Measurements from ENCODE around the gene NFIA. TPM values are rescaled to one million over a fixed set of nuclear protein-coding genes. Genes with fewer than 3 reads are reported as not detected.

NFIA gene
- total and polyA plus RNA-seq, 10 of the 15 experiments (the other 5 are each of a cell fraction or from before 2014, with no cell fraction given): 0.10 to 0.16 TPM; not detected in 8

DNA sequence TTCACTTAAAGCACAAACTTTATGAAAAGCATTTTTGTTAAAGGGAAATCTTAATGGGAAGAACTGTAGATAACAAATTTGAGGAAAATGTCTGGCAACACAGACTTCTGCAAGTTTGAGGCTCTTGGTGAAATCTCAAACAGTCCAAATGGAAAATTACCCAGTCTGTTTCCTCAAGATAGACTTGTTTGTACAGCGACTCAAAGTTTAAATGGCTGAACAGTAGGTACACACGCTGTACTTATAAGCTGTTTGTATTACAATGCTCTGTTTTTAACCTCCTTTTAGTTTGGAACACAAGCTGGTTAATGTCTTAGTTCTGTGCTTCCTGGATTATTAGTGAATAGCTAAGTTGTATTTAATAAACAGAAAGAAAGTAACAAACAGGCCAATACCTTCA is 217.1 kb downstream of the NFIA start:
- intact Hi-C loops (cut with micrococcal nuclease; ENCODE audit: unreplicated experiment): no loop called here
- POLR2A ChIA-PET: no interaction called here
- no peak overlapping the region for H3K4me2 ChIP-seq (ENCODE audit: control insufficient read depth, insufficient read depth)

DNA sequence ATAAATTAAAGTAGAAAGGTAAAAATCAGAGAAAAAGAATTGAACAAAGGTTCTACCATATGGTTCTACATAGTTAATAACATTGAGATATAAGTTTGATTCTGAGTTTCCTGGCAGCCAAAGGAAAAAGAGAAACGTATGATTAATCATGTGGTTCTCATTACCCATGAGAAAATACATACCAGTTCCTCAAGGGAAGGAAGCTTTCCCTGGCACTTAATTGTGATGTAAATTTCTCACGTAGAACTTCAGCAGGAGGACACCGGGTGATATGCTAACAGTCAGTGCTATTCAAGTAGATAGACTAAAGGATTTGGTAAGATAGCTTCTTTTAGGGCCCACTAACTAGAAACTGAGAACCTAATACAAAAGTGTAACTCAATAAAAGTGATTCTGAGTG is 218.5 kb downstream of the NFIA start:
- intact Hi-C loops (cut with micrococcal nuclease; ENCODE audit: unreplicated experiment): no loop called here
- Histone ChIP-seq H3K79me2 (ENCODE audit: control insufficient read depth, insufficient read depth, low read length) (no peaks in the 10 kb centered on the region), H2AFZ (ENCODE audit: control insufficient read depth, low read depth, low read length) (no peak overlapping the region), H3K27me3 (replicated peaks in 1 of 2; ENCODE audit: control insufficient read depth in 2 of 2, insufficient read depth in 2 of 2, low read length in 1 of 2) (no peaks in the 10 kb centered on the region), H3K4me2 (ENCODE audit: control insufficient read depth, insufficient read depth) (no peak overlapping the region), H3K4me3 (no peak overlapping the region), H3K9me3 (replicated peaks; ENCODE audit: control insufficient read depth, insufficient read depth, low read length) (no peaks in the 10 kb centered on the region), H4K20me1 (ENCODE audit: control insufficient read depth, insufficient read depth) (no peaks in the 10 kb centered on the region), H3K36me3 (ENCODE audit: control insufficient read depth in 2 of 2, insufficient read depth in 2 of 2, low read length in 1 of 2) (no peaks in the 10 kb centered on the region), H3K4me1 (ENCODE audit: control insufficient read depth, insufficient read depth, low read length) (no peaks in the 10 kb centered on the region), H3K27ac (ENCODE audit: control insufficient read depth, insufficient read depth) (no peak overlapping the region), H3K9ac (ENCODE audit: control insufficient read depth, insufficient read depth, low read length) (no peak overlapping the region)
- DNase-seq (ENCODE audit: low read depth, low spot score) (no peak), ATAC-seq (no peak), FAIRE-seq (no peak)
- ChIA-PET SMC1A (ENCODE audit: uncharacterized antibody, unreplicated experiment) (no interaction called here), CTCF (no interaction called here), POLR2A (no interaction called here), RAD21 (ENCODE audit: unreplicated experiment) (no interaction called here)
- in situ Hi-C loops (cut with MboI): no loop called here
- WGBS (ENCODE audit: insufficient coverage, insufficient replicate concordance, low lambda C conversion rate, missing lambda C conversion rate): 46% methylated on average over 3 of the region's 3 CpGs
- BruUV-seq (replicated peaks): no TSS peak
- TF ChIP-seq E2F4 (IDR thresholded peaks at IDR 0.05; ENCODE audit: low read depth, low read length) (no peak), HSF1 (IDR thresholded peaks at IDR 0.05; ENCODE audit: low read depth, low read length) (no peak), BMI1 (IDR thresholded peaks at IDR 0.05; ENCODE audit: borderline replicate concordance) (no peak), CREM (IDR thresholded peaks at IDR 0.05; ENCODE audit: low read depth) (no peak), NBN (IDR thresholded peaks at IDR 0.05) (no peak), KLF5 (IDR thresholded peaks at IDR 0.05; ENCODE audit: partially characterized antibody) (no peak), ZZZ3 (IDR thresholded peaks at IDR 0.05; ENCODE audit: control insufficient read depth, insufficient read length, low read depth) (no peak)
- TF ChIP-seq, protein P1, sequence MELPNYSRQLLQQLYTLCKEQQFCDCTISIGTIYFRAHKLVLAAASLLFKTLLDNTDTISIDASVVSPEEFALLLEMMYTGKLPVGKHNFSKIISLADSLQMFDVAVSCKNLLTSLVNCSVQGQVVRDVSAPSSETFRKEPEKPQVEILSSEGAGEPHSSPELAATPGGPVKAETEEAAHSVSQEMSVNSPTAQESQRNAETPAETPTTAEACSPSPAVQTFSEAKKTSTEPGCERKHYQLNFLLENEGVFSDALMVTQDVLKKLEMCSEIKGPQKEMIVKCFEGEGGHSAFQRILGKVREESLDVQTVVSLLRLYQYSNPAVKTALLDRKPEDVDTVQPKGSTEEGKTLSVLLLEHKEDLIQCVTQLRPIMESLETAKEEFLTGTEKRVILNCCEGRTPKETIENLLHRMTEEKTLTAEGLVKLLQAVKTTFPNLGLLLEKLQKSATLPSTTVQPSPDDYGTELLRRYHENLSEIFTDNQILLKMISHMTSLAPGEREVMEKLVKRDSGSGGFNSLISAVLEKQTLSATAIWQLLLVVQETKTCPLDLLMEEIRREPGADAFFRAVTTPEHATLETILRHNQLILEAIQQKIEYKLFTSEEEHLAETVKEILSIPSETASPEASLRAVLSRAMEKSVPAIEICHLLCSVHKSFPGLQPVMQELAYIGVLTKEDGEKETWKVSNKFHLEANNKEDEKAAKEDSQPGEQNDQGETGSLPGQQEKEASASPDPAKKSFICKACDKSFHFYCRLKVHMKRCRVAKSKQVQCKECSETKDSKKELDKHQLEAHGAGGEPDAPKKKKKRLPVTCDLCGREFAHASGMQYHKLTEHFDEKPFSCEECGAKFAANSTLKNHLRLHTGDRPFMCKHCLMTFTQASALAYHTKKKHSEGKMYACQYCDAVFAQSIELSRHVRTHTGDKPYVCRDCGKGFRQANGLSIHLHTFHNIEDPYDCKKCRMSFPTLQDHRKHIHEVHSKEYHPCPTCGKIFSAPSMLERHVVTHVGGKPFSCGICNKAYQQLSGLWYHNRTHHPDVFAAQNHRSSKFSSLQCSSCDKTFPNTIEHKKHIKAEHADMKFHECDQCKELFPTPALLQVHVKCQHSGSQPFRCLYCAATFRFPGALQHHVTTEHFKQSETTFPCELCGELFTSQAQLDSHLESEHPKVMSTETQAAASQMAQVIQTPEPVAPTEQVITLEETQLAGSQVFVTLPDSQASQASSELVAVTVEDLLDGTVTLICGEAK (IDR thresholded peaks at IDR 0.05; ENCODE audit: borderline replicate concordance): no peak
- TF ChIP-seq, protein P2, sequence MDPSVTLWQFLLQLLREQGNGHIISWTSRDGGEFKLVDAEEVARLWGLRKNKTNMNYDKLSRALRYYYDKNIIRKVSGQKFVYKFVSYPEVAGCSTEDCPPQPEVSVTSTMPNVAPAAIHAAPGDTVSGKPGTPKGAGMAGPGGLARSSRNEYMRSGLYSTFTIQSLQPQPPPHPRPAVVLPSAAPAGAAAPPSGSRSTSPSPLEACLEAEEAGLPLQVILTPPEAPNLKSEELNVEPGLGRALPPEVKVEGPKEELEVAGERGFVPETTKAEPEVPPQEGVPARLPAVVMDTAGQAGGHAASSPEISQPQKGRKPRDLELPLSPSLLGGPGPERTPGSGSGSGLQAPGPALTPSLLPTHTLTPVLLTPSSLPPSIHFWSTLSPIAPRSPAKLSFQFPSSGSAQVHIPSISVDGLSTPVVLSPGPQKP (IDR thresholded peaks at IDR 0.05; ENCODE audit: low read depth, low read length): no peak

More for the DNA sequence above, 217.1 kb downstream of the NFIA start:
- RAD21 ChIA-PET (ENCODE audit: unreplicated experiment): no interaction called here
- H4K20me1 ChIP-seq (ENCODE audit: control insufficient read depth, insufficient read depth): no peaks in the 10 kb centered on the region
- H3K9ac ChIP-seq (ENCODE audit: control insufficient read depth, insufficient read depth, low read length): no peak overlapping the region
- H2AFZ ChIP-seq (ENCODE audit: control insufficient read depth, low read depth, low read length): no peak overlapping the region
- no peak overlapping the region for H3K27ac ChIP-seq (ENCODE audit: control insufficient read depth, insufficient read depth)
- SMC1A ChIA-PET (ENCODE audit: uncharacterized antibody, unreplicated experiment): no interaction called here
- no peak for FAIRE-seq
- TF ChIP-seq RUNX3 (IDR thresholded peaks at IDR 0.05; ENCODE audit: low read length): no peak
- TF ChIP-seq ZZZ3 (IDR thresholded peaks at IDR 0.05; ENCODE audit: control insufficient read depth, insufficient read length, low read depth): no peak
- no peak for TF ChIP-seq MYC (IDR thresholded peaks at IDR 0.05; ENCODE audit: insufficient read depth, insufficient read length, insufficient replicate concordance, low read length, severe bottlenecking)
- no peak for TF ChIP-seq STAT1 (conservative IDR thresholded peaks at IDR 0.05)
- no peaks in the 10 kb centered on the region for H3K27me3 ChIP-seq (replicated peaks in 1 of 2; ENCODE audit: control insufficient read depth in 2 of 2, insufficient read depth in 2 of 2, low read length in 1 of 2)
- BruUV-seq (replicated peaks): no TSS peak
- H3K36me3 ChIP-seq (ENCODE audit: control insufficient read depth in 2 of 2, insufficient read depth in 2 of 2, low read length in 1 of 2): no peaks in the 10 kb centered on the region
- WGBS (ENCODE audit: insufficient coverage, insufficient replicate concordance, low lambda C conversion rate, missing lambda C conversion rate): 25% methylated on average over 2 of the region's 2 CpGs
- ATAC-seq: no peak
- no peak for DNase-seq (ENCODE audit: low read depth, low spot score)
- no peaks in the 10 kb centered on the region for H3K4me1 ChIP-seq (ENCODE audit: control insufficient read depth, insufficient read depth, low read length)
- H3K79me2 ChIP-seq (ENCODE audit: control insufficient read depth, insufficient read depth, low read length): no peaks in the 10 kb centered on the region
- in situ Hi-C loops (cut with MboI): no loop called here
- CTCF ChIA-PET: no interaction called here
- no peaks in the 10 kb centered on the region for H3K9me3 ChIP-seq (replicated peaks; ENCODE audit: control insufficient read depth, insufficient read depth, low read length)
- H3K4me3 ChIP-seq: no peak overlapping the region

Measured in GM12878 (cell line).